ENCODE data around the gene FRMD1. TPM values are rescaled to one million over a fixed set of nuclear protein-coding genes. Genes with fewer than 3 reads are reported as not detected.

The FRMD1 gene
- not detected in 2 replicates for total RNA-seq (2014; rRNA removed; shearing (Covaris generic))

GRCh38 chr6:168078943-168079405 is at the start of gene FRMD1:
FRMD1 (minus strand) TSS chr6:168079212; CDS start chr6:168079094, 118 bp downstream.

Other genes starting within 250 kb of the FRMD1 start
- gene KIF25, start 81.5 kb downstream of the FRMD1 start, total RNA-seq (2014; rRNA removed; shearing (Covaris generic)), result 0.29 TPM in 1 of 2 replicates, not detected in the other
- not detected in 2 replicates for gene DACT2, start 240.6 kb upstream of the FRMD1 start, total RNA-seq (2014; rRNA removed; shearing (Covaris generic))